Panc1 (cell line): ENCODE results near the gene CLEC6A. TPM values are rescaled to one million over a fixed set of nuclear protein-coding genes. Genes with fewer than 3 reads are reported as not detected.

ENCODE experiments used
- ATAC-seq: fragments of 200-7000 bp; cut with Tn5 transposase; 2 replicates; pipeline ENCODE4 v1.9.1; 2020; ENCODE audit warnings: mild to moderate bottlenecking, moderate library complexity
- BruUV-seq: library from RNA; stranded (reverse); fragments of 400-500 nt; replicated peaks from 2 replicates; lab custom pipeline; 2021; lab: Mats Ljungman, UMichigan
- CTCF ChIA-PET: fragments of 300-600 bp; sonication (Branson Sonifier 250); formaldehyde crosslinking; loops from one replicate; lab custom pipeline; 2022; ENCODE audit warnings: antibody characterized with exemption; lab: Charles Lee
- POLR2A ChIA-PET: fragments of 300-600 bp; sonication (Branson Sonifier 250); formaldehyde crosslinking; loops from one replicate; lab custom pipeline; 2022; ENCODE audit warnings: antibody characterized with exemption; lab: Charles Lee
- DNase-seq: peaks from one replicate; pipeline ENCODE4 v3.0.0-alpha.2; 2010; ENCODE audit warnings: low read depth, low spot score
- H3K27ac ChIP-seq: 2 replicates; pipeline ENCODE4 v1.5.1; 2011; ENCODE audit warnings: mild to moderate bottlenecking, low read length, inconsistent platforms
- H3K27me3 ChIP-seq: fragments of 200-500 bp; sonication (Bioruptor generic); 2 replicates; pipeline ENCODE4 v1.6.0; 2014; ENCODE audit warnings: low read length, inconsistent platforms; ENCODE audit not compliant: control insufficient read depth, insufficient read depth
- H3K36me3 ChIP-seq: fragments of 200-500 bp; sonication (Bioruptor generic); 2 replicates; pipeline ENCODE4 v1.5.1; 2014; ENCODE audit warnings: inconsistent platforms, mild to moderate bottlenecking, low read length, moderate library complexity; ENCODE audit not compliant: control insufficient read depth, insufficient read depth
- H3K4me1 ChIP-seq: 2 replicates; pipeline ENCODE4 v1.5.1; 2011; ENCODE audit warnings: inconsistent platforms, mild to moderate bottlenecking, low read length, moderate library complexity; ENCODE audit not compliant: control insufficient read depth, insufficient read depth
- H3K4me3 ChIP-seq, 2 experiments: 2 replicates each; pipeline ENCODE4 v1.5.1; 2011 to 2012; ENCODE audit warnings: low read depth in 2 of 2, low read length in 2 of 2, mild to moderate bottlenecking in 2 of 2, inconsistent platforms in 1 of 2, moderate library complexity in 1 of 2
- H3K9me3 ChIP-seq: fragments of 200-500 bp; sonication (Bioruptor generic); 2 replicates; pipeline ENCODE4 v1.5.1; 2014; ENCODE audit warnings: low read depth, mild to moderate bottlenecking, inconsistent platforms, low read length, moderate library complexity; ENCODE audit not compliant: control insufficient read depth, insufficient read depth
- POLR2AphosphoS5 ChIP-seq: IDR thresholded peaks from 2 replicates; pipeline ENCODE4 v1.6.1; 2012; ENCODE audit warnings: mild to moderate bottlenecking, low read depth, low read length, moderate library complexity
- SIN3A ChIP-seq: IDR thresholded peaks from 2 replicates; pipeline ENCODE4 v1.6.1; 2012; ENCODE audit warnings: low read depth, mild to moderate bottlenecking, low read length, moderate library complexity, borderline replicate concordance; ENCODE audit not compliant: insufficient read depth
- TCF7L2 ChIP-seq: IDR thresholded peaks from 2 replicates; pipeline ENCODE4 v1.6.1; 2011; ENCODE audit warnings: mild to moderate bottlenecking, low read depth, low read length, inconsistent platforms
- in situ Hi-C: cut with HindIII; loops from 2 replicates; pipeline ENCODE4 v1.10.0; 2016; ENCODE audit warnings: low sequenced_read_pairs, low pct_unique_long_range_greater_than_20kb
- intact Hi-C: fragments of 100-400 bp; cut with micrococcal nuclease; formaldehyde crosslinking; loops from one replicate; pipeline ENCODE4 v1.10.0; 2022; ENCODE audit not compliant: unreplicated experiment
- total RNA-seq: library from RNA; stranded (reverse); gene quantifications from one replicate; pipeline ENCODE4 v1.2.1, GENCODE V29; 2021; ENCODE audit not compliant: unreplicated experiment
- TF ChIP-seq, protein P1 (sequence below): fragments of 450-650 bp; IDR thresholded peaks from 2 replicates; pipeline ENCODE4 v1.5.1; 2017; ENCODE audit warnings: mild to moderate bottlenecking
- TF ChIP-seq, protein P2 (sequence below), 2 experiments: IDR thresholded peaks; 2 replicates each; pipeline ENCODE4 v1.6.1; 2011 to 2012; ENCODE audit warnings: low read depth in 2 of 2, control low read depth in 1 of 2, low read length in 1 of 2, mild to moderate bottlenecking in 1 of 2, moderate library complexity in 1 of 2; ENCODE audit not compliant: insufficient read depth in 1 of 2

Gene CLEC6A
- total RNA-seq, 1 experiment from 2014 or later = not detected

DNA sequence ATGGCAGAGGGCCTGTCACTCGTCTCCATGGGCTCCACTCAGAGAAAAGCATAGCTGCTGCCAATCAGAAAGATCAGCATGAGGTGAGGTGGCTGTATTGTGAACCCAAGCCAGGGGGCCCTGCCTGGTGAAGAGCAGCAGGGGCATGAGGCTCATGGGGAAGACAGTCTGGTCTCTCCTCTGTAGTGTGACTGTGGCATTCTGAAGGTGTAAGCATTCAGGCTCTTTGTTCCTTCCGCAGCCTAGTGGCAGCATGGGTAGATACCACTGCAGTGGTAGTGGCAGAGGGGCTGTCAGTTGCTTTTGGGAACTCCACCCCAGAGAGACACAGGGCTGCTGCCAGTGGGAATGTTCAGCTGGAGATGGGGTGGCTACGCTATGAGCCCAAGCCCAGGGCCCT is 52.5 kb downstream of the CLEC6A start:
- Histone ChIP-seq H3K4me1 (no peaks in the 10 kb centered on the region), H3K27me3 (no peaks in the 10 kb centered on the region), H3K4me3 (no peak overlapping the region), H3K9me3 (no peaks in the 10 kb centered on the region), H3K36me3 (no peaks in the 10 kb centered on the region), H3K27ac (no peak overlapping the region)
- DNase-seq = no peak
- POLR2A ChIA-PET = no interaction called here
- no peak for ATAC-seq
- intact Hi-C loops = no loop called here
- no TSS peak for BruUV-seq
- TF ChIP-seq SIN3A (no peak), POLR2AphosphoS5 (no peak), TCF7L2 (no peak)
- TF ChIP-seq, protein P1, sequence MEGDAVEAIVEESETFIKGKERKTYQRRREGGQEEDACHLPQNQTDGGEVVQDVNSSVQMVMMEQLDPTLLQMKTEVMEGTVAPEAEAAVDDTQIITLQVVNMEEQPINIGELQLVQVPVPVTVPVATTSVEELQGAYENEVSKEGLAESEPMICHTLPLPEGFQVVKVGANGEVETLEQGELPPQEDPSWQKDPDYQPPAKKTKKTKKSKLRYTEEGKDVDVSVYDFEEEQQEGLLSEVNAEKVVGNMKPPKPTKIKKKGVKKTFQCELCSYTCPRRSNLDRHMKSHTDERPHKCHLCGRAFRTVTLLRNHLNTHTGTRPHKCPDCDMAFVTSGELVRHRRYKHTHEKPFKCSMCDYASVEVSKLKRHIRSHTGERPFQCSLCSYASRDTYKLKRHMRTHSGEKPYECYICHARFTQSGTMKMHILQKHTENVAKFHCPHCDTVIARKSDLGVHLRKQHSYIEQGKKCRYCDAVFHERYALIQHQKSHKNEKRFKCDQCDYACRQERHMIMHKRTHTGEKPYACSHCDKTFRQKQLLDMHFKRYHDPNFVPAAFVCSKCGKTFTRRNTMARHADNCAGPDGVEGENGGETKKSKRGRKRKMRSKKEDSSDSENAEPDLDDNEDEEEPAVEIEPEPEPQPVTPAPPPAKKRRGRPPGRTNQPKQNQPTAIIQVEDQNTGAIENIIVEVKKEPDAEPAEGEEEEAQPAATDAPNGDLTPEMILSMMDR = no peak
- TF ChIP-seq, protein P2, sequence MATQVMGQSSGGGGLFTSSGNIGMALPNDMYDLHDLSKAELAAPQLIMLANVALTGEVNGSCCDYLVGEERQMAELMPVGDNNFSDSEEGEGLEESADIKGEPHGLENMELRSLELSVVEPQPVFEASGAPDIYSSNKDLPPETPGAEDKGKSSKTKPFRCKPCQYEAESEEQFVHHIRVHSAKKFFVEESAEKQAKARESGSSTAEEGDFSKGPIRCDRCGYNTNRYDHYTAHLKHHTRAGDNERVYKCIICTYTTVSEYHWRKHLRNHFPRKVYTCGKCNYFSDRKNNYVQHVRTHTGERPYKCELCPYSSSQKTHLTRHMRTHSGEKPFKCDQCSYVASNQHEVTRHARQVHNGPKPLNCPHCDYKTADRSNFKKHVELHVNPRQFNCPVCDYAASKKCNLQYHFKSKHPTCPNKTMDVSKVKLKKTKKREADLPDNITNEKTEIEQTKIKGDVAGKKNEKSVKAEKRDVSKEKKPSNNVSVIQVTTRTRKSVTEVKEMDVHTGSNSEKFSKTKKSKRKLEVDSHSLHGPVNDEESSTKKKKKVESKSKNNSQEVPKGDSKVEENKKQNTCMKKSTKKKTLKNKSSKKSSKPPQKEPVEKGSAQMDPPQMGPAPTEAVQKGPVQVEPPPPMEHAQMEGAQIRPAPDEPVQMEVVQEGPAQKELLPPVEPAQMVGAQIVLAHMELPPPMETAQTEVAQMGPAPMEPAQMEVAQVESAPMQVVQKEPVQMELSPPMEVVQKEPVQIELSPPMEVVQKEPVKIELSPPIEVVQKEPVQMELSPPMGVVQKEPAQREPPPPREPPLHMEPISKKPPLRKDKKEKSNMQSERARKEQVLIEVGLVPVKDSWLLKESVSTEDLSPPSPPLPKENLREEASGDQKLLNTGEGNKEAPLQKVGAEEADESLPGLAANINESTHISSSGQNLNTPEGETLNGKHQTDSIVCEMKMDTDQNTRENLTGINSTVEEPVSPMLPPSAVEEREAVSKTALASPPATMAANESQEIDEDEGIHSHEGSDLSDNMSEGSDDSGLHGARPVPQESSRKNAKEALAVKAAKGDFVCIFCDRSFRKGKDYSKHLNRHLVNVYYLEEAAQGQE (IDR thresholded peaks at IDR 0.05; ENCODE audit: insufficient read depth in 1 of 2, low read depth in 2 of 2, low read length in 1 of 2) = no peak
- CTCF ChIA-PET = no interaction called here
- in situ Hi-C loops = no loop called here

DNA sequence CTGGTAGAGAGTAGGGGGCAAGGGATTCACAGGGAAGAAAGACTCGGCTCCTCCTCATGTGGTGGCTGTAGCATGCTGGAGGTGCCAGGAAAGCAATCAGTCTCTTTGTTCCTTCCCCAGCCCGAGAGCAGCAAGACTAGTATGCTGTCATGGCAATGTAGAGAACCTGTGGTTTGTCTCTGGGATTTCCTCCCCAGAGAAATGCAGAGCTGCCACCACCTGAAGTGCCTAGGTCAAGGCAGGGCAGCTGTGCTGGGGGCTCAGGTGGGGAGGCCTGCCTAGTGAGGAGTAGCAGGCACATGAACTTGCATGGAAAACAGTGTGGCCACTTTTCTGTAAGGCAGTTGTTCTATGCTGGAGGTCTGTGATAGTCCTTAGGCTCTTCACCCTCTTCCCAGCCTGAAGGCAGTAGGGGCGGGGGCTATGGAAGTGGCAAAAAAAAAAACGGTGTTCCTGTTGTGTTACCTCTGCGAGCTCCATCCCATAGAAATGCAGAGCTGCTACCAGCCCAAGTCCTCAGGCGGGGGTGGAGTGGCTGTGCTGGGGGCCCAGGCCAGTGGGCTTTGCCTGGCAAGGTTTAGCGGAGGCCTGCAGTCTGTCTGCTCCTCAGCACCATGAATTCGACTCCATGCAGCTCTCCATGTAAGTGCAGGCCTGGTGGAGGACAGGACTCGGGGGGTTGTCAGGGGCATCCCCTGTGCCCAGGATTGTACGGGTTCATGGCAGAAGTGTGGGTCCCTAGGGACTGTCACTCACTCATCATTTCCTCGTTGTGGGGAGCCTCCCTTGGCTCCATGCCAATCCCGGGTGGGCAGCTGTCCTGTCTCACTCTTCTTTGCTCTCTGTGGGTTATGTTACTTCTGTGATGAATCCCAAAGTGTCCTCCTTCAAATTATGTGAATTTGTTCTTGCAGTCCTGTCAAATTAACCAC is 53.4 kb downstream of the CLEC6A start:
- in situ Hi-C loops = no loop called here
- POLR2A ChIA-PET = no interaction called here
- TF ChIP-seq, protein P1 = no peak
- no peak for TF ChIP-seq TCF7L2
- no peak for TF ChIP-seq POLR2AphosphoS5
- no peak for TF ChIP-seq SIN3A
- TF ChIP-seq, protein P2 (IDR thresholded peaks at IDR 0.05; ENCODE audit: insufficient read depth in 1 of 2, low read depth in 2 of 2, low read length in 1 of 2) = no peak
- BruUV-seq = no TSS peak
- ATAC-seq (no peak), DNase-seq (no peak)
- H3K4me1 ChIP-seq = no peaks in the 10 kb centered on the region
- CTCF ChIA-PET = no interaction called here
- no peaks in the 10 kb centered on the region for H3K27me3 ChIP-seq
- no peak overlapping the region for H3K27ac ChIP-seq
- no peaks in the 10 kb centered on the region for H3K9me3 ChIP-seq
- H3K36me3 ChIP-seq = no peaks in the 10 kb centered on the region
- intact Hi-C loops = no loop called here
- H3K4me3 ChIP-seq = no peak overlapping the region
